GM10847 (cell line): ENCODE data around the gene ARHGAP35.

ENCODE experiments used
- POLR2A ChIP-seq: IDR thresholded peaks from 2 replicates; pipeline ENCODE4 v1.6.1; 2011; ENCODE audit not compliant: insufficient read length; ENCODE audit errors: extremely low read depth

ARHGAP35 gene

DNA sequence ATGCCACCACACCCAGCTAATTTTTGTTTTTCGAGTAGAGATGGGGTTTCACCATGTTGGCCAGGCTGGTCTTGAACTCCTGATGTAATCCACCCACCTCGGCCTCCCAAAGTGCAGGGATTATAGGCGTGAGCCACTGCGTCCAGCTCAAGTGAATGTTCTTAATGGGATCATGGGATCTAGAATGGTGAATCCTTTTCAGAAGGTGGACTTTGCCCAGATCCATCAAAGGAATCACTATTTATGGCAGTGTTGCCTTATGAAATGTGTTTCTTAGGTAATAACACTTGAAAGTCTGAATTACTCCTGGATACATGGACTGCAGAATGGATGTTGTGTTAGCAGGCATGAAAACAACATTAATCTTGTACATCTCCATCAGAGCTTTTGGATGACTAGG lies 20.3 kb downstream of the ARHGAP35 start:
- TF ChIP-seq POLR2A = no peak

DNA sequence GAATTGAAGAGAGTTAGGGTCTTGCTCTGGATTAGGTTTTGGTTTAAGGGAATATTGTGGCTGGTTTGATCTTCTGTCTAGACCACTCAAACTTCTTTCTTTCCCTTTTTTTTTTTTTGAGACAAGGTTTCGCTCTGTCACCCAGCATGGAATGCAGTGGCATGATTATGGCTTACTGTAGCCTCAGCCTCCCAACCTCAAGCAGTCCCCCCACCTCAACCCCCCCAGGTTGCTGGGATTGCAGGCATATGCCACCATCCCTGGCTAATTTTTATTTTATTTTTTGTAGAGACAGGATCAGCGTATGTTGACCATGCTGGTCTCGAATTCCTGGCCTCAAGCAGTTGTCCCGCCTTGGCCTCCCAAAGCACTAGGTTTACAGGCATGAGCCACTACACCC lies 21.2 kb downstream of the ARHGAP35 start:
- no peak for TF ChIP-seq POLR2A

DNA sequence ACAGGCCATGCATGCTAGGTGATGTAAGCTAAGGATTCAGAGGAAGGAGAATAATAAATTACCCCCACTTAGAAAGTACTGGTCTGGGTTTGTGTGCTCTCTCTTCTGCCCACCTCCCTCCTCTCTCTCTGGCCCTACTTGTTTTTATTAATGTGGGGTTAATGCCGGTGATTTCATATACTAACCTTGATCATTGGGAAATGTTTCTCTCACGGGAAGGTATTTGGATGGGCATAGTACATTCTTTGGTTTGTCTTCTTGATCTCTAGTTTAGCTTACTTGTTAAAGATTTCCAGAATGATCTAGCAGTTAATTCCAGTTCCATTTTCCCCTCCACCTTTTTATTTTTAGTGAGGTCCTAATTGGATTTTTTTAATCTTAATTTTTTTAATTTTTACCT lies 24.6 kb downstream of the ARHGAP35 start:
- TF ChIP-seq POLR2A = no peak

DNA sequence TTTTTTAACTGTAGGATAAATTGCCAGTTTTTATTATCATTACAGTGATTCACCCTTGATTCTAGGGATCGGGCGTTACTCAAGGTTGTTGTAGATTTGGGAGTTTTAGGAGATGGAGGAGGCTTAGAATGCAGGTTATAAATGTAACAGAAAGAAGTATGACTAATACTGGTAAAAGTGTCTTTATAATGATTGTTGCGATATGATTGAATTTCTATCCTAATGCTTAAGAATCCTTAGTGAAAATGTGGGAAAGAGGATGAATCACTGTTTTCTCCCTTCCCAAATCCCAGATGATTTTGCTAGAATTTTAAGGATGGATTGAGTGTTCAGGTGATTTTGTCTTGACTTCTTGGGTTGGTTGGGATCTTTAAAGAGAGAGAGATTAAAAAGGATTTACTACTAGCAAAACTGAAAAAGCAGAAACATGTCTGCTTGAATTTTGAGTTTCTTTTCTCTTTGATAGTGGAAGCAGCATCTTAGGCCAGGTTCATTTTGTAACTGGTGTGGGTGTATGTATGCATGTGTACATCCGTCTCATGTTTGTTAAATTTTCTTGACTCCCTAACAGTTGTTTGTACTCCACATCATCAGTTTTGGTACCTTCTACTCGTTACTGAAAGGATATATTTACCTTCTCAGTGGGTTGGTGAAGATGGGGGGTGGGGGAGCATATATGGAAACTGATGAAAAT lies 25.9 kb downstream of the ARHGAP35 start:
- TF ChIP-seq POLR2A = no peak

DNA sequence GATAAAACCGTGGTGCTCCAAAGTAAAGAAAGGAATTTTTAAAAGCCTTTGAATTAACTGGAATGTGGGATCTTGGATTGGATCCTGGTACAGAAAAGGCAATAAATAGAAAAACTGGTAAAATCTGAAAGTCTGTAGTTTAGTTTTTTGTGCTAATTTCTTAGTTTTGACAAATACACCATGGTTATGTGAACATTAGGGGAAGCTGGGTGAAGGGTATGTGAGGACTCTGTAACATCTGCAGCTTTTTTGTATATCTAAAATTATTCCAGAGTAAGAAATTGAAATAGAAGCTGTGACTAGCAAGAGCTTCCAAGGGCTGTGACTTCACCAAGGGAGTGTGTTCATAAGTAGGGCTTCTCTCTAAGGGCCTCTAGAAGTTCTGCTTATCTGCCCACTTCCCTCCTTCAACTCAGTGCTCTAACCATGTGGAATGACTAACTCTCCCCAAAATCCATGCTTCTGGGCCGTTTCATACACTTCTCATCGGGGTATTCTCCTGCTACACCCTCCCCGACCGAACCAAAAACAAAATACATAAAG lies 26.5 kb downstream of the ARHGAP35 start:
- TF ChIP-seq POLR2A = no peak

DNA sequence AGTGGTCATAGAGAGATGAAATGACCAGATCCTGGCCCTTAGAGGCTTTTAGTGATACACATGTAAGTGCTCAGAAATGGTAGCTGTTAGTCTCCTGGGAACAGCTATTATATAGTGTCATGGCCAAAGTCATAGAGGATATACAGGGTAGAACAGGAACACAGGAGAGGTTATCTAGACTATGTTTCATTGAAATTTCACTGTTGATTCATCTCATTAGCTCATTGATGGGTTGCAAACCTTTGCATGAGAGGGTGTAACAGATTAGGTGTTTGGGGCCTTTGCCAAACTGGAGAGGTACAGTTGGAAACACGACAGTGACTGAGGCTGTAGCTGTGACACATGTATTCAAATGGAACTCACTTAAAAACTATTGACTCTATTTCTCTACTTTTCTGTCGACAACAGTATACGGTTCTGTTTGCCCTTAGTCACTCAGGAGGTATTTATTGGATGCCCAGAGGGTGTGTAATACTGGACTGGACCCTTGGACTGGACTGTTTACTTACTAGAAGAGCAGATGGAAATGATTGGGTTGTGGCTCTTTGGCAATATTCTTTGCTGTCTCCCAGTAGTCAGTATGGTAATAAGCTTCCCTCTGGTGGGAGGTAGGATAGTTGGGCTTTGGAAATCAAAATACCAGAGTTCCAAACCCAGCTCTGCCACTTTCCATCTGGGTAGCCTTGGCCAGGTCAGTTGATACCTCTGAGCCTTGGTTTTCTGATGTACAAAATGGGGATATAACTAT lies 29.8 kb downstream of the ARHGAP35 start:
- no peak for TF ChIP-seq POLR2A

DNA sequence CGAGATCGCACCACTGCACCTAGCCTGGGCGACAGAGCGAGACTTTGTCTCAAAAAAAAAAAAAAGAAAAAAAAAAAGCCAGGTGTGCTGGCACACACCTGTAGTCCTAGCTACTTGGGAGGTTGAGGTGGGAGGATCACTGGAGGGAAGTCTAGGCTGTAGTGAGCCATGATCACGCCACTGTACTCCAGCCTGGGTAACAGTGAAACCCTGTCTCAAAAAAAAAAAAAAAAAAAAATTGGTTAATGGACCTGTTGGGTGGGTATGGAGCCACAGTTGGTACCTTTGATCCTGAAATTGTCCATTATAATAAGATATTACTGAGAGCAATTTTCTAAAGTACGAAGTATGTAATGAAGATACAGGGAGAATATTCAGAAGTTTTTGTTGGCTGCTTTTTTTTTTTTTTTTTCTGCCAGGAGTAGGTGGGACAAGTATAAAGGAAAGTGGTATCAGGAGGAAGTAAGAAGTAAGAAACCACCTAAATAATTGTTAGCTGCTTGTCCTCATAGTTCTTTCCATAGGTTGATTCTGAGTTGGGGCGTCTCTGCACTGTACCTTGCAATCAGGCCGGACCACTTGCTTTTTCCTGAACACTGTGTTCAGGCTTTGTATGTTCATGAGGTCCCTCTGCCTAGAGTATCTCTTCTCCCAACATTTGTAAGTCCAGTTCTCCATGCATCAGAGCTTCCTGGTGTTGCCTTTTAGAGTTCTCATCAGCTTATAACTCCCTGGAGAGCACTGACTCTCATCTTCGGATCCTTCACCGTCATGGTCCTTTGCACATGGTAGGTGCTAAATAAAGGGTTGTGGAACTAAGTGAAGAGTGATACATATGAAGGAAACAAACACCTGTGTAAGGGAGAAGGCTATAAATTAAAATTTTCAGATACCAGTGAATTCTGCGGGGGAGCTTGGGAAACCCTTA lies 31.7 kb downstream of the ARHGAP35 start:
- TF ChIP-seq POLR2A = no peak

DNA sequence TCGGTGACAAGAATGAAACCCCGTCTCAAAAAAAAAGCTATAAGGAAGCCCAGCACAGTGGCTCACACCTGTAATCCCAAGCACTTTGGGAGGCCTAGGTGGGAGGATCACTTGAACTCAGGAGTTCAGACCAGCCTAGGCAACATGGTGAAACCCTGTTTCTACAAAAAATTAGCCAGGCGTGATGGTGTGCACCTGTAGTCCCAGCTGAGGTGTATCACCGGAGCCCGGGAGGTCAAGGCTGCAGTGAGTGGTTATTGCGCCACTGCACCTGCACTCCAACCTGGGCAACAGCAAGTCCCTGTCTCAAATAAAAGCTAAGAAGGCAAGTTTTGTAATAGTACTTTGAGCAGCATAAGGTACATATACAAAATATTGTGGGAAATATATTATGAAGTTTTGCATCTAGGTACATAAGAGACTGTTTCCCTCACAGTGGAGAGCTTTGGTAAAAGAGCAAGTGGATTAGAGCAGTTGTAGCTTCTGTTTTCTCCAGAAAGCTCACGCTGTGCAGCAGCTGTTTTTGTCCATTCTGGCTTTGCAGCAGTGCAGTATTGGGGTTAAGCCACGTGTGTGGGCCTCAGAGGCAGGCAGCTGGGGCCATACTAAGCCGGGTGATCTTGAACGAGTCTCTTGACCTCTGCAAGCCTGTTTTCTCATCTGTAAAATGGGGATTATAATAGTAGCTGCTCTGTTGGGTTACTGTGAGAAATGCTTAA lies 35.4 kb downstream of the ARHGAP35 start:
- no peak for TF ChIP-seq POLR2A

DNA sequence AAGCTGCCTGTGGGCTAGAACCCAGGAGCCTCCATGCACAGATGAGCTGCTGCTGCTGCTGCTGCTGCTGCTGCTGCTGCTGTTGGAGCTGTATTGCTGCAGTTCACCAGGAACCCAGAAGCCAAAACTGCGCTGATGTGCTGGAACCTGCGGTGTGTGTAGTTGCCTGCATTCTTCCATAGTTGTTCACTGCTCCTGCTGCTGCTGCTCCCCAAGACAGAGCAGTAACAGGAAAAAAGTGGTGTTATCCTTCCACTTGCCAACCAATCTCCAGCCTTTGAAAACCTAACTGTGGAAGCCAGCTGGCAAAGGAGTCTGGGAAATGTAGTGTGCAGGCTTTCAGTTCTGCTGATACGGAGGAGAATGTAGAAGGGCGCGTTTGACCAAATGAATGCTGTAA lies 37.9 kb downstream of the ARHGAP35 start:
- TF ChIP-seq POLR2A = no peak

DNA sequence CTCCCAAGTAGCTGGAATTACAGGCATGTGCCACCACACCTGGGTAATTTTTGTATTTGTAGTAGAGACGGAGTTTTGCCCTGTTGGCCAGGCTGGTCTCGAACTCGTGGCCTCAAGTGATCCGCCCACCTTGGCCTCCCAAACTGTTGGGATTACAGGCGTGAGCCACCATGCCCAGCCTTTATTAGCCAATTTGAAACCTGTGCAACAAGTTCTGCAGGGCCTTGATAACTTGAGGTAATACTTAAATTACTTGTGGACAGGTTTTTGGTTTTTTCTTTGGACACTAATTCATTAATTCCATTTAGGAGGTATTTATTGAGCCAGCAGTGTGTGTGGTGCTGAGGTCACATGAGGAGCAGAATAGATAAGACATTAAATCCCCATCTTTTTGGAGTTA lies 39.5 kb downstream of the ARHGAP35 start:
- TF ChIP-seq POLR2A = no peak

DNA sequence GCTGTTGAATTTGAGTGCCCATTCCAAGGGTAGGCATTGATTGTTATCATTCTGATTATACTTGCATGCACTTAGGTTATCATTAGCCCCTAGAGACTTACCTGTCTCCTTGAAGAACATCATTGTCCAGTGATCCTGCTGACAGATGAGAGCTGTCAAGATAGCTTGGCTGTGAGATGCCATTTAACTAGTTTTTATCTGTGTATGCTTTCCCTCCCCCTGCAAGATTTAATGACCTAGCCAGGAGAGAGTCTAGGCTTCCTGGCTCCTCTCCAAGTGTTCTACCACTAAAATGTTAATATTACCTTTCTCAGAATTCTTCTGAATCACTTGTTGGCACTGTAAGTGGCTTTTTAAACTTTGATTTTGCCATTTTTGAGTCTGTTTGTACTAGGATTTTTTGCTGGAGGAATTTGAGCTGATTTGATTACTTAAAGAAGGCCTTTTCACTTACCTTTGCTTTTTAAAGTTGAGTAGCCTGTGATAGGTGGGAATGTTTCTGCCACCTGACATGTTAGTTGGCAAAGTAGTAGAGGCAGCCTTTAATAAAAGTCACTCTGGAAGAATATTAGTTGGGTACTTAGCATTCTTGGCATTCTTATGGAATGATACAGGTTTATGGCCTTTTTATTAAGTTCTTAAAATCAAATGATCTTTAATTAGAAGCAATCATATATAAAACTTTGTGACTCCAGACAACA lies 41.1 kb downstream of the ARHGAP35 start:
- no peak for TF ChIP-seq POLR2A

DNA sequence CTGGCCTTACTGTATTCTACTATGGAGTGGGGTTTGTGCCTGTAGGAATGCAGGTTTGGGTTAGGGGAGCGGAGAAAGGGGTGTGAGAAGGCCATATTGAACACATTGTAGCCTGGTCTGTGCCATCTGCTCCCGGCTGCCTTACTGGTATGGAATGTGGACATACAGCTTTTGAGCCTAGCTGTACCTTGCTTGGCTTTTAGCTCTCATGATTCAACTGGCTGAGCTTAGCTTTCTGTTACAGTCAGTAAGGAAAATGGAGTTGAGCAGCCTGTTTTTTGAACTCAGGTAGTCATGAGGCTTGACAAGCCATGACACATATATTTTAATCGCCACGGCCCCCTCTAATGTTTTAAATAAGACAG lies 41.6 kb downstream of the ARHGAP35 start:
- no peak for TF ChIP-seq POLR2A

DNA sequence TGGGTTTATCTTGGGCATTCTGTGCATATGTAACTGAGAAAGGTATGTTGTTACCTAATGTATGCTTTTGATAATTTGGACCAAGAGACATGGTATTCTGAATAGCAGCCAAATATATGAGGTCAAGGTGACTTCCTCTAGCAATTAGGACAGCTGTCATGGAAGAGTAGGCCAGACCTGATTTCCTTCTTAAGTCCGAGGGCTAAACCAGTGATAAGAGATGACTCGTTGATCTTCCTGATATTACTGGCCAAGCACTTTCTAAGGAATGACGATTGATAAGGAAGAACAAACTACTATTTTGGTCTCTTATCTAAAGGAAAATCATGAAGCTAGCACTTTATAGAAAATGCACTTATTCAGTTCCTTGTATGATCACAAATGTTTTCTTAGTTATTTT lies 42.7 kb downstream of the ARHGAP35 start:
- TF ChIP-seq POLR2A = no peak
